ENCODE results near the gene SLC45A2.
"Not testable (repeated sequence)": the region's sequence is repeated elsewhere in the genome, so short reads cannot be mapped to it uniquely, and the experiment has no call there.

The SLC45A2 gene

DNA sequence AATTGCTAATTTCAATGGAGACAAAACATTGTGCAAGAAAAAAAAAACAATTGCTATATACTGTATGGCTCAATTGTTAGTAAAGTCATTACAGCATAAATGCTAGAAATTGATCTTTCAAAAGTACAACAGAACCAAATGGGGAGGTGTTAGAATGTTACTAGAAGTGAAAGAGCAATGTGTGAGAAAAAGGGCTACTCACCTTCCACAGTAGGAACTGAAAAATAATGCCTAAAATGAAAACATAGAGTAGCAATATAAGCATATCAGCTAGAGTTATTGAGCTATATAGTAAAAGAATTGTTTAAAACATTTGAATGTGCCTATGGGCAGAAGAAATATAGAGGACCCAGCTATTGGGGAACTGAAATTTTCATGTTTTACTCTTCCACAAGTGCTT is 59.2 kb downstream of the SLC45A2 start:
- no peak for DNase-seq (ENCODE audit: low spot score)

DNA sequence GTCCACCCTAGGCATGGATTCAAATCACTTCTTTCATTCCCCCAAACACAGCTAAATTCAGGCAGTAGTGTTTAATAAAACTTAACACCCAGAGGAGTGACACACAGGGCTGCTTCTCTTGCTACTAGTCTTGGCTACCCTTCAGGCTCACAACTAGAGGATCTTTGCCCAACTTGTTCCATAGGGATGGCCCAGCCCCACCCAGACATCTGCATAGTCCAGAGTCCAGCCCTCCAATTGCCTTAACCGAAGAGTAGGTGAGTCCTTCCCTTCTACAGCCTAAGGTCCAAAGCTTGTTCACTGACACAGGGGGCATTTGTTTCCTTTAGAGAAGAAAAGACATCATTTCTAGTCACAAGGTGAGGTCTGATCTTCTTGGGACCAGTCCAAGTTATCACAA is 63.5 kb downstream of the SLC45A2 start:
- DNase-seq (ENCODE audit: low spot score): no peak

DNA sequence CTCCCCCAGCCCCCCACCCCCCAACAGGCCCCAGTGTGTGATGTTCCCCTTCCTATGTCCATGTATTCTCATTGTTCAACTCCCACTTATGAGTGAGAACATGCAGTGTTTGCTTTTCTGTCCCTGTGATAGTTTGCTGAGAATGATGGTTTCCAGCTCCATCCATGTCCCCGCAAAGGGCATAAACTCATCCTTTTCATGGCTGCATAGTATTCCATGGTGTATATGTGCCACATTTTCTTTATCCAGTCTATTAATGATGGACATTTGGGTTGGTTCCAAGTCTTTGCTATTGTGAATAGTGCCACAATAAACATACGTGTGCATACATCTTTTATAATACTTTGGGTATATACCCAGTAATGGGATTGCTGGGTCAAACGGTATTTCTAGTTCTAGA is 69.6 kb downstream of the SLC45A2 start:
- not testable (repeated sequence) for DNase-seq (ENCODE audit: low spot score)

DNA sequence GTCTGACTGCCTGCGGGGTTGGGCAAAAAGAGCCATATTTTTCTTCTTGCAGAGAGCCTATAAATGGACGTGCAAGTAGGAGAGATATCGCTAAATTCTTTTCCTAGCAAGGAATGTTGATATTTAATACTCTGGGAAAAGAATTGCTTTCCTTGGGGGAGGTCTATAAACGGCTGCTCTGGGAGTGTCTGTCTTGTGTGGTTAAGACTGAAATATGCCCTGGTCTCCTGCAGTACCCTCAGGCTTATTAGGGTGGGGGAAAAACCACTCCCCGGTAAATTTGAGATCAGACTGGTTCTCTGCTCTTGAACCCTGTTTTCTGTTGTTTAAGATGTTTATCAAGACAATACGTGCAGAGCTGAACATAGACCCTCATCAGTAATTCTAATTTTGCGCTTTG is 78.2 kb downstream of the SLC45A2 start:
- DNase-seq (ENCODE audit: low spot score): not testable (repeated sequence)

DNA sequence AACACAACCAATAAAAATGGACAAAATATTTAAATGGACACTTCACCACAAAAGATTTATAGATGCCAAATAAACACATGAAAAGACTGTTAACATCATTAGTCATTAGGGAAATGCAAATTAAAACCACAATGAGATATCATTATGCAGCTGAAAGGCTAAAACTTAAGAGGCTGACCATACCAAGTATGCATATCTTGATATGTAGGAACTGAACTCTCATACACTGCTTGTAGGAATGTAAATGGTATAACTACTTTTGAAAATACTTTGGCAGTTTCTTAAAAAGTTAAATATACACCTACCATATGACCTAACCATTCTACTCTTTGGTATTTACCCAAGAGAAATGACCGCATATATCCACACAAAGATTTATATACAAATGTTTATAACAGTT is 79.1 kb downstream of the SLC45A2 start:
- no peak for DNase-seq (ENCODE audit: low spot score)

DNA sequence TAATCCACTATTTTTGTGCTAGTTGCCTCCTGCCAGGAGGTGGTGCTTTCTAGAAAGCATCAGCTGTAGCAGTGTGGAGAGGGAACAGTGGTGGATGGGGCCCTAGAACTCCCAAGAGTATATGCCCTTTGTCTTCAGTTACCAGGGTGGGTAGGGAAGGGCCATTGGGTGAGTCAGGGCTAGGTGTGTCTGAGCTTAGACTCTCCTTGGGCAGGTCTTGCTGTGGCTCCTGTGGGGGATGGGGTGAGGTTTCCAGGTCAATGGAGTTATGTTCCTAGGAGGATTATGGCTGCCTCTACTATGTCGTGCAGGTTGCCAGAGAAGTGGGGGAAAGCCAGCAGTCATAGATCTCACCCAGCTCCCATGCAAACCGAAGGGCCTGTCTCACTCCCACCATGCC is 81.4 kb downstream of the SLC45A2 start:
- DNase-seq (ENCODE audit: low spot score): no peak

DNA sequence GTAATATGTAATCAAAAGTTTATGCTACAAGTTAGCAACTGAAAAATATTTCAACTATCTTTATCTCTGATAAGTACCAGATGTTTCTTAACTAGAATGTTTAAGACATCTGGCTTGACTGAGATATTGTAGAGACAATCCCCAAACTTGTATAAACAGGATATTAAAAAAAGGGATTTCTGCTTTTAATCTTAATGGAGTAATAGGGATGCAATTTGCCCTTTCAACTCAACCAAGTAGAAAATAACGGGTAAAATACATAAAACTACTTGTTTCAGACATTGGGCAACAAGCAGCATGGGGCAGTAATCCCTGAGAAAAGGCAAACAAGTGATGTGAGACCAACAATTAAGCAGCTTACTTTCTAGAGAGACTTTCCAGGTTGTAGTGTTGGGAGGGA is 83.3 kb downstream of the SLC45A2 start:
- DNase-seq (ENCODE audit: low spot score): no peak

Data from globus pallidus (tissue), 1 donor.